SKM-1 treated with dmso at 0.1 percent for 144 hours (cell line): ENCODE results near the gene GPRIN1.
"Not testable (repeated sequence)": the region's sequence is repeated elsewhere in the genome, so short reads cannot be mapped to it uniquely, and the experiment has no call there.

Experiments
- DNase-seq: peaks from one replicate; lab custom pipeline; 2025; ENCODE audit not compliant: unreplicated experiment; lab: John Stamatoyannopoulos, UW

GPRIN1 gene

GRCh38 chr5:176599749-176600430, 10.1 kb downstream of the GPRIN1 start:
- DNase-seq = not testable (repeated sequence)

DNA sequence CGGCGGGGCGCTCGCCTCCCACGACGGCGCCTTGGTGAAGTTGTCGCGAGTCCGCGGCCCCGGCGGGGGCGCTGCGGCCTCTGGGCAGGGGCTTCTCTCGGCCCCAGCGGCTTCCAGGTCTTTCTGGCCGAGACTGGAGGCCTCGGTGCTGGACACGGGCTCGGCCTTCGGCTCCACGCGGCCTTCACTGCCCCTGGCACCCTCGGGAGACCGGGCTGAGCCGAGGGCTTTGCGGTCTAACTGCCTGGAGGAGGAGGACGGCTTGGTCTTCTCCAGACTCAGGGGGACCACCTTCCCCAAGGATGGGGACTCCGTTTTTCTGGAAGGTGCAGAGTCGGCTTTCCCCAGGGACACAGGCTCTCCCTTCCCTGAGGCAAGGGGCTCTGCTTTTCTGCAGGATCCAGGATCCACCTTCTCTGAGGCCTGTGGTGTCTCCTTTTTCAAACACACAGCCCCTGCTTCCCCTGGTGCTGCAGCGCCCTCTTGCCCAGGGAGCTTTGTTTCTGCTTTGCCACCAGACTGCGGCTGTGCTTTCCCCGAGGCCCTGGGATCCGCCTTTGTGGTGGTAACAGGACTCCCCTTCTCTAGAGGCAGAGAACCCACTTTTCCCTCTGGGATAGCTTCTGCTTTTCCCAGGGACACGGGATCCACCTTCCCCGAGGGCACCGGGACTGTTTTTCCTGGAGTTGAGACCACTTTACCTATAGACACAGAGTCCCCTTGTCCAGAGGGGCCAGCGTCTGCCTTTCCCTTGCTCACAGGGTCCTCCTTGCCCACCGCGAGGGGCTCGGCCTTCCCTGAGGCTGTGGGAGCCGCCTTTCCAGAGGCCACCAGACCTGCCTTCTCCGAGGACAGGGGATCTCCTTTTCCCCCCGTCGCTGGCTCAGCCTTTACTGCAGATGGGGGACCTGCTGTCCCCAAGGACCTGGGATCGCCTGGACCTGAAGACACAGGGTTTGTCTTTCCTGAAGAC, 12.3 kb downstream of the GPRIN1 start:
- DNase-seq = no peak

GRCh38 chr5:176596689-176597416, 13.1 kb downstream of the GPRIN1 start:
- DNase-seq = no peak

DNA sequence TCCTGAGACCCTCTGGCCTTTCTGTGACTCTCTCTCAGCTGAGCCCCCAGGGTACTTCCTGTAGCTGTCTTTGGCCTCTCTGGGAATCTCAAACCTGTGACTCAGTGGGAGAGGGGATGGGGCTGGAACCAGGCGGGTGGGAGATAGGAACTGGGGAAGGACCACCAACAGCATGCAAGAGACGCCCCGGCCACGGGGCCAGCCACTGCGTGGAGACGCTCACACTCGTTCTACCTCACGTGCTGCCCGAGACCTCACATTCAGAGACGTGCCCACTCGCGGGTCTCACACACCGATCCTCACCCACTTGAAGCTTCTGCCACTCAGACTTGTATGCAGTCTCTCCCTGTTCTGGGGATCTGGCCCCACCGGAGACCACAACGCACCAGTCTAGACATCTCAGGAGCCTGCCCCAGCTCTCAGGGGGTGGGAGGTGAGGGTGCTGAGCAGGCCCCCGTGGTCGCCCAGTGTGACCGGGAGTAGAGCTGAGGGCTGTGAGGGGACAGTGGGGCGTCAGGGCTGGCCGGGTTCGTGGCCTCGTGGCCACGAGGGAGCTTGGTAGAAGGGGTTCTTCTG, 13.8 kb downstream of the GPRIN1 start:
- no peak for DNase-seq

- DNase-seq = no peak
These were observed 14.5 kb downstream of the GPRIN1 start for GRCh38 chr5:176595386-176595943.

DNA sequence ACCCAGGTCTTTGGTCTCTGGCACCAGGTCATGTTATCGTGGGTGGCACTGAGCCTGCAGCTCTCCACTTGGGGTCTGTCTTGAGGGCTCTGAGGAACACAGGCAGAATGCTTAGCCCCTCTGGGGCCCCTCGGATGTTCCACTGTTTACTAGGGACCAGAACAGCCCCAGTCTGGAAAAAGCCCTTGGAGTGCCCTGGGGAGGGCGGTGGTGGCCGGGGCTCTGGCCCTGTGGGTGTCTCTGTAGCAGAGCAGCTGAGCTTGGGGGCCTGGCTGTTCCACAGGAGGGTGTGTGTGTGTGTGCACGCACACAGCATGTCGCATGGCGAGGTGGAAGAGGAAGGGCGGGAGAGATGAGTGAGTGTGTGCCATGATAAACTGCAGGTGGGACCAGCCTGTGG, 15.4 kb downstream of the GPRIN1 start:
- no peak for DNase-seq

DNA sequence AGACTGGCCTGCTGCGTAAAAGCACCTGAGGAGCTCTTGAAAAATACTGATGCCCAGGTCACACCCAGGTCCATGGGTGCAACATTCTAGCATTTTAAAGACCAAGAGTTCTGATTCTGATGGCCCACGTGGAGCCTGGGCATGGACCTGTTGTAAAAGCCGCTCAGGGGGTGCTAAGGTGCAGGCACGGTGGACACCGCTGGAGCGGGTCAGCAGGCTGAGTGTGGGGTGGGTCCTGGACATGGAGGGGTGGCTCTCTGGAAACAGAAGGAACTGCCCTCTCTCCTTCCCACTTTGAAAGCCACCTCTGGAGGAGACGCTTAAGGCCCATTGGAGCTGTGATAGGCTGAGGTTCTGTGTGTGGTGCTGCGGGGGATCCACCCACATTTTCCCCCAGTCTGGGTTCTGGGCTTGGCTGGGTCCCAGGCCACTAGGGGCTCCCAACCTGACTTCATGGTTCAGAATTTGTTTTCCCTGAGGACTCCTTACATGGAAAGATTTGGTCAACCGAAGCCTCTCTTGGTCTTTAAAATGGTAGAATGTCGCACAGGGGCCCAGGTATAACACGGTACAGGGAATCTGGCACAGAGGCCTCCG, 16.6 kb downstream of the GPRIN1 start:
- DNase-seq = no peak

DNA sequence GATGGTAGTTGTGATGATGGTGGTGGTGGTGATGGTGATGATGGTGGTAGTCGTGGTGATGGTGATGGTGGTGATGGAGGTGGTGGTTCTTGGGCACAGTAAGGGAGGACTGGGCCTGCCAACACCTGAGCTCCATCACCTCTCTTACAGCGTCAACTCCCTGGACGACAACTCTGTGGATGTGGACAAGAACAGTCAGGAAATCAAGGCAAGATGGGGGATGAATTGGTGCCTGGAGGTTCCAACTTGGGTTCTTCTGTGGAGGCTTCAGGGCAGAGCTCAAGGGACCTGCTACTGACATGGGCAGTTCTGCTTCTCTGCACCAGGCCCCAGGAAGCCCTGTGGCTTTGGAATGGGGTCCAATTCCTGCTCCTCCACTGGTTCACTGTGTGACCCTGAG, 17.4 kb downstream of the GPRIN1 start:
- DNase-seq = no peak

DNA sequence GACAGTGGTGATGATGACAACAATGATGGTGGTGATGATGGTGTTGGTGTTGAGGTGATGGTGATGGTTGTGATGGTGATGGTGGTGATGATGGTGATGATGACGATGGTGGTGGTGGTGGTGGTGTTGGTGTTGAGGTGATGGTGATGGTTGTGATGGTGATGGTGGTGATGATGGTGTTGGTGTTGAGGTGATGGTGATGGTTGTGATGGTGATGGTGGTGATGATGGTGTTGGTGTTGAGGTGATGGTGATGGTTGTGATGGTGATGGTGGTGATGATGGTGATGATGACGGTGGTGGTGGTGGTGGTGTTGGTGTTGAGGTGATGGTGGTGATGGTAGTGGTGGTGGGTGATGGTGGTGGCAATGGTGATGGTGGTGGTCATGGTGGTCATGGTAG, 18.3 kb downstream of the GPRIN1 start:
- not testable (repeated sequence) for DNase-seq

GRCh38 chr5:176590035-176590717, 19.8 kb downstream of the GPRIN1 start:
- DNase-seq = no peak

DNA sequence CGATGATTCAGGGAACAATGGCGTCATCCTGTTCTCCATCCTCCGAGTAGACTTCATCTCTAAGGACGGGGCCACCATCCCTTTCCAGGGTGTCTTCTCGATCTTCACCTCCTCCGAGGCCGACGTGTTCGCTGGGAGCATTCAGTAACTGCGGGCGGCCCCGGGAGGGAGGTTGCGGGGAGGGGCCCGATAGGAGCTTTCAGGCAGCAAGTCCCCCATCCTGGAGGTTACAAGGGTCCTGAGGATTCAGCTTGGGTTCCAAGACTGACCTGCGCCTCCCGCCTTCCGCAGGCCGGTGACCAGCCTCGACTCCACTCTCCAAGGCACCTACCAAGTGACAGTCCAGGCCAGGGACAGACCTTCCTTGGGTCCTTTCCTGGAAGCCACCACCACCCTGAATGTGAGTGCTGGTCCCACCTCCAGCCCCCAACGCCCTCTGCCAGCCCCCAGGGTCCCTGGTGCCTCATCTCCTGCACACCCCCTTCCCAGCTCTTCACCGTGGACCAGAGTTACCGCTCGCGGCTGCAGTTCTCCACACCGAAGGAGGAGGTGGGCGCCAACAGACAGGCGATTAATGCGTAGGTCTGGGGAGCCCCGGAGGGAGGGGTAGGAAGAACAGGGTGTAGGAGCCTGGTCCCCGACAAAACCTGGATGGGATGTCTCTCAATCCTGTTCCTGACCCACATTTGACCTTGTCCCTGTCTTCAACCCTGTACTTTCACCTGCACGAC, 20.8 kb downstream of the GPRIN1 start:
- DNase-seq = no peak

DNA sequence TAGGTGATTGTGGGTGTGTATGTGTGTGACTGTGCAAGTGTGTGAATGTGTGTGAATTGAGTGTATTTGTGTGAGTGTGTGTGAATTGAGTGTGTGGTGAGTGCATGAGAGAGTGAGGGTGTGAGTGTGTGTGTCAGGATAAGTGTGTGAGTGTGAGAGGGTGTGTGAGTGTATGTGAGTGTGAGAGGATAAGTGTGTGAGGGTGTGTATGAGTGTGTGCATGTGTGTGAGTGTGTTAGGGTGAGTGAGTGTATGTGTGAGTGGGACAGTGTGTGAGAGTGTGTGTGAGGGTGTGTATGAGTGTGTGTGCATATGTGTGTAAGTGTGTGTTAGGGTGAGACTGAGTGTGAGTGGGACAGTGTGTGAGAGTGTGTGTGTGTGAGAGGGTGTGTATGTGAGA, 21.7 kb downstream of the GPRIN1 start:
- DNase-seq = no peak

- no peak for DNase-seq
These were observed 22.6 kb downstream of the GPRIN1 start for GRCh38 chr5:176587398-176587797.

DNA sequence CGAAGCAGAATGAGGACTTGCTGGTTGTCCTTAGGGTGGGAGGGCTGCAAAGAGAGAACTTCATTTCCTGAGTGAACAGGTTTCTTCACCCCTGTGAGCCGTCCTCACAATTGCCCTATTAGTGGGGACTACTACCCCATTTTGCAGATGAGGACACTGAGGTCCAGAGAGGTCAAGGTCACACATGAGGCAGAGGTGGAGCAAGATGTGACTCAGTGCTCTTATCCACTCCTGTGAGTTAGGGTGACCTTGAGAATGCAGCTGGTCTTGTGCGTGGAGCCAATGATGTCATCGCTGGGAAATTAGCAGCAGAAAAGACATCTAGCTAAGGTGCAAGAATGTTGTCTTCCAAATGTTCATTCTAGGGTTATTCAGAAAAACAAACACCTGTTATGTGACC, 26.9 kb downstream of the GPRIN1 start:
- DNase-seq = no peak

DNA sequence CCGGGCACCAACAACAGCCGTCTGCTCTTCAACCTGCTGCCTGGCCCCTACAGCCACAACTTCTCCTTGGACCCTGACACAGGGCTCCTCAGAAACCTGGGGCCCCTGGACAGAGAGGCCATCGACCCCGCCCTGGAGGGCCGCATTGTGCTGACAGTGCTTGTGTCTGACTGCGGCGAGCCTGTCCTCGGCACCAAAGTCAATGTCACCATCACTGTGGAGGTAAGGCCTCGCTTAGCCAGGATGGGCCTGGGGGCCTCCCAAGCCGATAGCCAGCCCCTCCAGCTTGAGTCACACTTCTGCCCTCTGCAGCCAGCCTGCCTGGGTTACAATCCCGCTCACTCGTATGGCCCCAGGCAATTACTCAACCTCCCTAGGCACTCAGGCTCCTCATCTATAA, 28.6 kb downstream of the GPRIN1 start:
- DNase-seq = no peak

DNA sequence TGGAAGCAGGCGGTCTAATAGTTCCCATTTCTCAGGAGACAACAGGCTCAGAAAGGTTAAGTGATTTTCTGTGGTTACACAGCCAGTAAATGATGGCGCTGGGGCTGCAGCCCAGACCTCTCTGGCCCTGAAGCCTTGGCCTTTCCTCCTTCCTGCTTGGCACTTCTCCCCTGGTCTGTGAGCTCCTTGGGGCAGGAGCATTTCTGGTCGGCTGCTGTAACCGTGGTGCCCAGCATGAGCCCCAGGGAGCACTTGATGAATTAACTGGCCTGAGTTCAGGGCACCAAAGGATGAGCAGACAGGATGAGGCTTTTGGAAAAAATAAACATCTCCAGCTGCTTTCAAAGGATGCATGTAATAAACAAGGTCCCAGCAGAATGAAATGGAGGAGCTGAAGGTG, 30.6 kb downstream of the GPRIN1 start:
- DNase-seq = no peak

GRCh38 chr5:176578391-176578808, 31.6 kb downstream of the GPRIN1 start:
- DNase-seq = peak; percentile 11

- DNase-seq = no peak
These were observed 32.4 kb downstream of the GPRIN1 start for GRCh38 chr5:176577312-176578176.
